HCT116 (cell line): ENCODE results near the gene UCN. TPM values are rescaled to one million over a fixed set of nuclear protein-coding genes. Genes with fewer than 3 reads are reported as not detected.

ENCODE experiments used
- ATAC-seq: fragments of 200-7000 bp; cut with Tn5 transposase; 2 replicates; pipeline ENCODE4 v1.9.1; 2020; ENCODE audit warnings: mild to moderate bottlenecking, moderate library complexity
- BruUV-seq: library from RNA; stranded (reverse); fragments of 400-500 nt; replicated peaks from 2 replicates; lab custom pipeline; 2021; lab: Mats Ljungman, UMichigan
- CTCF ChIA-PET: fragments of 300-600 bp; sonication (Branson Sonifier 250); formaldehyde crosslinking; loops from one replicate; lab custom pipeline; 2021; ENCODE audit warnings: antibody characterized with exemption; lab: Charles Lee
- POLR2A ChIA-PET: fragments of 300-600, 350-600 bp; sonication (Branson Sonifier 250); formaldehyde crosslinking; loops from one replicate; lab custom pipeline; 2021; ENCODE audit warnings: antibody characterized with exemption; lab: Charles Lee
- RAD21 ChIA-PET, 2 experiments: fragments of 300-600 bp; sonication (Branson Sonifier 250); formaldehyde crosslinking; loops; one replicate each; lab custom pipeline; 2023; ENCODE audit warnings: low total read pairs in 2 of 2; ENCODE audit not compliant: uncharacterized antibody in 2 of 2, unreplicated experiment in 2 of 2, low non-redundant PET in 1 of 2; lab: Charles Lee
- DNase-seq: peaks from one replicate; pipeline ENCODE4 v3.0.0-alpha.2; 2010; ENCODE audit warnings: low read depth, low spot score
- H2AFZ ChIP-seq: fragments of 200-600 bp; shearing (Covaris generic), sonication (generic); 2 replicates; pipeline ENCODE4 v1.6.1; 2017; ENCODE audit warnings: low read depth, mixed run types, mixed read lengths, antibody characterized with exemption, low read length; ENCODE audit not compliant: poor library complexity, severe bottlenecking
- H3K27ac ChIP-seq: 2 replicates; pipeline ENCODE4 v1.5.1; 2012; ENCODE audit warnings: low read depth, low read length
- H3K27me3 ChIP-seq: fragments of 200-600 bp; sonication (generic); 2 replicates; pipeline ENCODE4 v1.6.1; 2016; ENCODE audit warnings: mixed run types, low read length, mixed read lengths; ENCODE audit not compliant: insufficient read depth
- H3K36me3 ChIP-seq, 2 experiments: fragments of 200-500 bp in 1 of 2; fragments of 200-600 bp in 1 of 2; sonication (Bioruptor generic) in 1 of 2; sonication (generic) in 1 of 2; 2 replicates each; pipeline versions ENCODE4 v1.5.1 to v1.6.1; 2014 to 2016; ENCODE audit warnings: low read length in 2 of 2, inconsistent platforms in 1 of 2, mixed read lengths in 1 of 2, mixed run types in 1 of 2; ENCODE audit not compliant: insufficient read depth in 2 of 2, control insufficient read depth in 1 of 2
- H3K4me1 ChIP-seq, 2 experiments: fragments of 200-600 bp in 1 of 2; sonication (generic) in 1 of 2; 2 replicates each; pipeline versions ENCODE4 v1.5.1 to v1.6.1; 2012 to 2017; ENCODE audit warnings: low read length in 2 of 2, inconsistent platforms in 1 of 2, mild to moderate bottlenecking in 1 of 2, mixed read lengths in 1 of 2, mixed run types in 1 of 2, moderate library complexity in 1 of 2; ENCODE audit not compliant: insufficient read depth in 2 of 2, control insufficient read depth in 1 of 2
- H3K4me2 ChIP-seq: fragments of 200-600 bp; sonication (generic); 2 replicates; pipeline ENCODE4 v1.6.1; 2017; ENCODE audit warnings: mixed run types, low read length, mixed read lengths
- H3K4me3 ChIP-seq, 2 experiments: fragments of 200-600 bp in 1 of 2; sonication (generic) in 1 of 2; replicated peaks in 1 of 2; 2 replicates each; pipeline ENCODE4 v1.5.1; 2011 to 2016; ENCODE audit warnings: low read length in 2 of 2, control low read depth in 1 of 2, low read depth in 1 of 2, mild to moderate bottlenecking in 1 of 2, mixed read lengths in 1 of 2, mixed run types in 1 of 2
- H3K79me2 ChIP-seq: fragments of 200-600 bp; sonication (generic); 2 replicates; pipeline ENCODE4 v1.6.1; 2017; ENCODE audit warnings: mild to moderate bottlenecking, mixed run types, low read length, moderate library complexity, mixed read lengths; ENCODE audit not compliant: insufficient read depth
- H3K9ac ChIP-seq: fragments of 200-600 bp; sonication (generic); 2 replicates; pipeline ENCODE4 v1.6.1; 2016; ENCODE audit warnings: low read length, mixed read lengths
- H3K9me2 ChIP-seq: fragments of 200-600 bp; sonication (generic), shearing (Covaris generic); 2 replicates; pipeline ENCODE4 v1.6.1; 2017; ENCODE audit warnings: mixed run types, mild to moderate bottlenecking, moderate library complexity; ENCODE audit not compliant: insufficient read depth
- H3K9me3 ChIP-seq, 2 experiments: fragments of 200-500 bp in 1 of 2; fragments of 200-600 bp in 1 of 2; sonication (Bioruptor generic) in 1 of 2; sonication (generic) in 1 of 2; 2 replicates each; pipeline ENCODE4 v1.6.1; 2014 to 2017; ENCODE audit warnings: low read length in 2 of 2, mixed read lengths in 2 of 2, inconsistent platforms in 1 of 2, low read depth in 1 of 2, mild to moderate bottlenecking in 1 of 2, mixed run types in 1 of 2, moderate library complexity in 1 of 2; ENCODE audit not compliant: control insufficient read depth in 1 of 2, insufficient read depth in 1 of 2
- H4K20me1 ChIP-seq: fragments of 200-600 bp; sonication (generic), shearing (Covaris generic); 2 replicates; pipeline ENCODE4 v1.6.1; 2017; ENCODE audit warnings: mixed run types, mild to moderate bottlenecking, moderate library complexity; ENCODE audit not compliant: insufficient read depth
- CBX3 ChIP-seq: IDR thresholded peaks from 2 replicates; pipeline ENCODE4 v1.6.1; 2012; ENCODE audit warnings: low read depth
- CEBPB ChIP-seq: IDR thresholded peaks from 2 replicates; pipeline ENCODE4 v1.6.1; 2012; ENCODE audit warnings: low read depth
- CTCF ChIP-seq, 3 experiments: fragments of 200-600 bp in 1 of 3; sonication (generic) in 1 of 3; IDR thresholded peaks in 2 of 3; conservative IDR thresholded peaks in 1 of 3; 2 replicates each; pipeline ENCODE4 v1.5.1; 2012 to 2017; ENCODE audit warnings: low read depth in 2 of 3, low read length in 2 of 3, antibody characterized with exemption in 1 of 3, borderline replicate concordance in 1 of 3, control low read depth in 1 of 3, mild to moderate bottlenecking in 1 of 3, mixed read lengths in 1 of 3, mixed run types in 1 of 3, moderate library complexity in 1 of 3; ENCODE audit not compliant: insufficient read depth in 1 of 3
- EZH2 ChIP-seq: fragments of 200-600 bp; sonication (generic); IDR thresholded peaks from 2 replicates; pipeline ENCODE4 v1.6.1; 2017; ENCODE audit warnings: antibody characterized with exemption, mixed run types
- FOSL1 ChIP-seq: IDR thresholded peaks from 2 replicates; pipeline ENCODE4 v1.6.1; 2012; ENCODE audit warnings: low read depth
- MAX ChIP-seq: IDR thresholded peaks from 2 replicates; pipeline ENCODE4 v1.6.1; 2012
- POLR2A ChIP-seq: IDR thresholded peaks from 2 replicates; pipeline ENCODE4 v1.7.0; 2011; ENCODE audit warnings: borderline replicate concordance; ENCODE audit not compliant: insufficient read depth, insufficient read length; ENCODE audit errors: extremely low read depth
- POLR2AphosphoS5 ChIP-seq: IDR thresholded peaks from 2 replicates; pipeline ENCODE4 v1.6.1; 2011; ENCODE audit warnings: mild to moderate bottlenecking, low read depth, low read length, moderate library complexity
- SIN3A ChIP-seq: IDR thresholded peaks from 2 replicates; pipeline ENCODE4 v1.6.1; 2012; ENCODE audit warnings: low read depth
- SP1 ChIP-seq: IDR thresholded peaks from 2 replicates; pipeline ENCODE4 v1.6.1; 2012; ENCODE audit warnings: low read depth
- SRF ChIP-seq: IDR thresholded peaks from 2 replicates; pipeline ENCODE4 v1.6.1; 2012; ENCODE audit warnings: low read depth
- TCF7L2 ChIP-seq: IDR thresholded peaks from 2 replicates; pipeline ENCODE4 v1.7.0; 2011; ENCODE audit warnings: borderline replicate concordance, inconsistent platforms; ENCODE audit not compliant: insufficient read depth, insufficient read length; ENCODE audit errors: extremely low read depth
- YY1 ChIP-seq: IDR thresholded peaks from 2 replicates; pipeline ENCODE4 v1.6.1; 2011; ENCODE audit warnings: low read length, low read depth, moderate library complexity, mild to moderate bottlenecking; ENCODE audit not compliant: insufficient replicate concordance; ENCODE audit errors: extremely low read depth
- ZFX ChIP-seq: fragments of 450-650 bp; IDR thresholded peaks from 2 replicates; pipeline ENCODE4 v1.6.1; 2017
- ZNF274 ChIP-seq: fragments of 200-500 bp; sonication (Bioruptor generic); IDR thresholded peaks from 2 replicates; pipeline ENCODE4 v1.6.1; 2014; ENCODE audit warnings: mild to moderate bottlenecking, low read depth, low read length, inconsistent platforms
- intact Hi-C: fragments of 100-400 bp; cut with micrococcal nuclease; formaldehyde crosslinking; loops from 2 replicates; pipeline ENCODE4 v1.10.0; 2022
- total RNA-seq: library from RNA; stranded (reverse); gene quantifications from one replicate; pipeline ENCODE4 v1.2.1, GENCODE V29; 2021; ENCODE audit not compliant: unreplicated experiment

UCN gene
- total RNA-seq, 1 experiment from 2014 or later = 8.0 TPM

- Histone ChIP-seq H3K4me1 (no peaks in the 10 kb centered on the region), H3K9ac (no peak overlapping the region), H3K4me3 (no peak overlapping the region), H3K27me3 (no peaks in the 10 kb centered on the region), H4K20me1 (no peaks in the 10 kb centered on the region), H3K9me2 (no peaks in the 10 kb centered on the region), H3K4me2 (no peak overlapping the region), H3K36me3 (peaks cover 0 to 5% of the 10 kb centered on the region in 2 experiments; a peak in 1 of 4 replicates)
- ChIA-PET POLR2A (no interaction called here), RAD21 (no interaction called here), CTCF (interaction anchor here (1.5 kb wide), 1 partner anchor 9 kb away, joined by 6 read pairs; no protein-coding TSS in a partner anchor)
- DNase-seq = no peak
- TF ChIP-seq SIN3A (no peak), CEBPB (no peak), CBX3 (no peak), POLR2AphosphoS5 (no peak), EZH2 (no peak), YY1 (no peak), POLR2A (no peak), SP1 (no peak), FOSL1 (no peak), MAX (no peak), CTCF (IDR thresholded peaks at IDR 0.05 in 2 of 3, conservative IDR thresholded peaks at IDR 0.05 in 1 of 3; ENCODE audit: borderline replicate concordance in 1 of 3, insufficient read depth in 1 of 3, low read depth in 2 of 3, low read length in 2 of 3) (no peak), ZNF274 (no peak), SRF (no peak), TCF7L2 (no peak), ZFX (no peak)
- TF ChIP-seq, all 23 proteins: peak for 0
- H3K79me2 ChIP-seq = no peaks in the 10 kb centered on the region
- no peak for ATAC-seq
- no peak overlapping the region for H2AFZ ChIP-seq
- H3K9me3 ChIP-seq = no peaks in the 10 kb centered on the region
- intact Hi-C loops = no loop called here
- no peak overlapping the region for H3K27ac ChIP-seq
- no TSS peak for BruUV-seq
These were observed 3.9 kb upstream of the UCN start for GRCh38 chr2:27312152-27312551.
